Activated CD4-positive, alpha-beta T cell treated with anti-CD3 and anti-CD28 coated beads, Interleukin-2, amount 50 U/mL, for 24 hours (primary cell): ENCODE measurements around the gene NSF.
"Not testable (repeated sequence)": the region's sequence is repeated elsewhere in the genome, so short reads cannot be mapped to it uniquely, and the experiment has no call there.

ENCODE experiments used
- DNase-seq, 2 donors: peaks; one replicate each; pipeline ENCODE4 v3.0.0-alpha.2; 2020; ENCODE audit warnings: low read depth in 1 of 2, low spot score in 1 of 2

The NSF gene

DNA sequence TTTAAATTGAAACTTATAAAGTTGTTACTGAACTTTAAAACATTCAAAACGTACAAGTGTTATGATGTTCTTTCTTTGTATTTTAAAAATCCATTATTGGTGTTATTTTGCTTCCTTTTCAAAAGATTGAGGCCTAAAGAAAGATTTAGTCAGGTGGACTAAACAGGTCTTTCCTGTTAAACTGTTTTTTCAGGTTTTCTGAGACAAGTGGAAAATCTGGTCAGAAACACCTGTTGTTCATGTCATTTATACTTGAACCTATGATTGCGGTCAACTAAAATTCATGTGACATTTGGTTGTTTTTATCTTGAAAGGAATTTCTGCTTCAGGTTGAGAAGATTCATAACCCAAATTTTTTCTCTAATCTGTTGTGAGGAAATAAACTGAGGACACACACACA is 108.5 kb downstream of the NSF start:
- not testable (repeated sequence) for DNase-seq

- DNase-seq, result no peak
These were observed 127.5 kb downstream of the NSF start for GRCh38 chr17:46717999-46718398.

- no peak for DNase-seq
These were observed 129.4 kb downstream of the NSF start for GRCh38 chr17:46719891-46720290.

- DNase-seq, result no peak
These were observed 129.9 kb downstream of the NSF start for GRCh38 chr17:46720408-46720807.

DNA sequence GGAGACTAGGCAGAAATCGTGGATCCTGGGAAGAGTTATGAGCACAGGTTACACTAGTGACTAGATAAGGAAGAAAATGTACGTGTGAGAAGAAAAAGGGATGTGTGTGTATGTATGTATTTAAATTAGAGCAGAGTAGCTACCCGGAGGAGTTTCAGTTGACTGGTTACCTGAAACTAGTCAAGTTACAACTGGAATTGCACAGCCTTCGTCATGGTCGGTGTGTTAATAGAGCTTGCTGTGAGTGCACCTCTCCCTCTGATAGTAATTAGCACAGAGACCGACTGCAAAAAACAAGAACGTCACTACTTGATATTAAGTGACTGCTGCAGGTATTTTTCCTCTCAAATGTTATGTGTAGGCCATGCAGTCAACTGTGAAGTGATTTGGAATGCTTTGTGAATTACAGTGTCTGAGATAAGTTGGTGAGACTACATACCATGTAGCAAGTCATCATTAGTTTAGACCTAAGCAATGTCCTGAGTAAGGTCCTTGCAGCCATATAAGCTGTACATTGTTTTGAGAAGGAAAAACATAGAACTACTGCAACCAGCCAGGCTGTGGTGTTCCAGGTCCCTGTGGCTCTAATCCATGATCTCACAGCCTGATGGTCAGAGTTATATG is 132.3 kb downstream of the NSF start:
- no peak for DNase-seq

DNA sequence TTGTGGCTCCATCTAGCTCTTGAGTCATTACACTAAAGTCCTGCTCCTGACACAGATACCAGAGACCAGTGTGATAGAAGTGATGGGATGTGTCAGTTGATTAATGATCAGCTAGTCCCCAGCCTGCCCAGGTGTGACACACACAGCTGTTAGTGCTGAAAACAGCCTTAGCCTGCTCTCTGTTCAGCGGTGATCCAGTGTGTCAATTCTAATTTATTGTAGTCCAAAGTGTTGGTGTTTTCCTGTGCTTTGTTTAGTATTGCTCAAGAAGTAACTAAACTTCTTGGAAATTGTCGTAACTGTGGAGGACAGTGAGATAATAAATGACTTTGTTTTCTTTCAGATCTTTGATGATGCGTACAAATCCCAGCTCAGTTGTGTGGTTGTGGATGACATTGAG is 135.7 kb downstream of the NSF start:
- no peak for DNase-seq

DNA sequence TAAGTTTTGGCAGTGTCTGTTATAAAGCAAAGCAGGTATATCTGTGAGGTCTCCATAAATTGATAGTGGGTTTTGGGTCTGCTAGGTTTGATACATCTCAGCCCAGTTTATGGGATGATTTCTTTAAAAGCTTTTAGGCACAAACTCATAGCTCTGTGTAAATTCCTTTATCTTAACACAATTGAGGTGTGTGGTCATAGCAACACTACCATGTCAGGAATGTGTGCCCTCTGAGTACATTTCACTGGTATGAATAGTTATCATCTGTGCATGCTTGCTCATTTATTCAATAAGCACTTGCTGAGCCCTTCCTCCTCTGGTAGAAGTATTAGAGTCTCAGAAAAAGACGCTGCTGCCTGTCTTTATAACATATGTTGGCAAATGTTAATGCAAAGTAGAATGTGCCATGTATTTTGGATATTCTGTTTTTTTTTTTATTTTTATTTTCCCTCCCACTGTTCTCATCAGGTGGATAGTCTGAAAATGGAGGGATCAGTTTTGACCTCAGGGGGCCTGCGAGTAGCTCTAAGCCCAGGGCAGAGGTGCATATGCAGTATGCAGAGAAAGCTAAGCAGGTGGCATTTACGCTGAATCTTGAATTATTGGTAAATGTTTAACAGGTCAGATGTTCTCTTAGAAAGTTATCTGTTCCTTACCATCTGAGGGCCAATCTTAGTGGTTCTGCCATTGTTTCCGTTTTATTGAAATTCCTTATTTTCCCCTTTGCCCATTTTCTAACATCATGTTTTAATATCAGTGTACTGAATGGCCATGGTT is 137.3 kb downstream of the NSF start:
- no peak for DNase-seq

GRCh38 chr17:46730026-46730425 is 139.6 kb downstream of the NSF start:
- DNase-seq, result no peak

DNA sequence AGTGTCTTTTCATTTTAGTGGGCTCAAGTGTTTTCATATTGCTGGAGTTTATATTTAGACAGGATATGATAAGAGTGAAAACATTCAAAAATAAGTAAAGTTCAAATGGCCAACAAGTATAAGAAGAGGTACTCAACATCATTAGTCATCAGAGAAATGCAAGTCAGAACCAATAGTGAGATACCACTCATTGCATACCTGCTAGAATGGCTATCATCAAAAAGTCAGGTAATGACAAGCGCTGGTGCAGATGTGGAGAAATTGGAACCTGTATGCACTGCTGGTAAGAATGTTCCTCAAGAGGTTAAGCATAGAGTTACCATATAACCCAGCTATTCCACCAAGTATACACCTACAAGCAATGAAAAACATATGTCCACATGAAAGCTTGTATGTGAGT is 140.2 kb downstream of the NSF start:
- no peak for DNase-seq

DNA sequence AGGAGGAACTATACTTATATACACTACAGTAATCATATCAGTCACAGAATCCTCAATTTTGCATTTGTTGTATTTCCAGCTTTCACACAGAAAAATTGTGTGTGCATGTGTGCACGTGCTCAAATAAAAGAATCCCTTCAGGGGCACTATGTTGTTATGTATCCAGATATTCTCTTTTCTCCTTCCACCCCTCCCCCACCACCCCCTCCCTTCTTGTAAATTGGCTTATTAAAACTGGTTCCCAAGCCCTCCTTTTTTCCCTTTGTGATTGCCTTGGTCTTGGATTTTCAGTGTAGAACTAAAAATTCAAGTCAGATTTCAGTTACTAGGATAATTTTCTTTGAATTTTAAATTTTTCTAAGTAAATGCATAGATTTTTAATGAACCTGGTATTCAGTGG is 141.7 kb downstream of the NSF start:
- DNase-seq, result no peak

DNA sequence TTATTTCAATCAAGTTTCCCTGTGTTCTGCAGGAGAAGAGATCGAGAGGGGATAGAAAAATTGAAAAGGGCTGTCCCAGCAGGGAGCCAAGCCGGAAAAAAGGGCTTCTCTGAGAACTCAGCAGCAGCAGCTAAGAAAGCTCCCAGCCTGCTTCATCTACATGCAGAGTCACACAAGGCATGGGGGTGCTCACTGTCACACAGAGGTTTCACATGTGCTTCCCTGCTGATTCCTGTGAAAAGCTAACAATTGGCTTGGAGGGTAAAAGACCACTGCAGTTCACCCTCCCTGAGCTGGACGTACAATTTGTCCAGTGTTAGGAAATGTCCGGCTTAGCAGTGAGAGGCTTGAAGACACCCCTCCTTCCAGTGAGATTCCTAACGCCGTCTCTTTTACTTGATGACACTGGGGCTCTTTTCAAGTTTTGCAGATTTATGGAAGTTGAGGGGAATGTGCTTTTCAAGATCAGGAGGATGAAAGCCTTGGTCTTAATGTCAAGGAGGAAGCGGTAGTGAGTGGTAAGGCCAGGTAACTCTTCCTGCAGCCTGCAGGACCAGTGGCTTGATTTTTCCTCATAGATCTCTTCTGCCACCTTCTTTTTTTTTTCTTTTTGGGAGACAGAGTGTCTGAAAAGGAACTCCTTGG is 142.4 kb downstream of the NSF start:
- DNase-seq, result no peak

DNA sequence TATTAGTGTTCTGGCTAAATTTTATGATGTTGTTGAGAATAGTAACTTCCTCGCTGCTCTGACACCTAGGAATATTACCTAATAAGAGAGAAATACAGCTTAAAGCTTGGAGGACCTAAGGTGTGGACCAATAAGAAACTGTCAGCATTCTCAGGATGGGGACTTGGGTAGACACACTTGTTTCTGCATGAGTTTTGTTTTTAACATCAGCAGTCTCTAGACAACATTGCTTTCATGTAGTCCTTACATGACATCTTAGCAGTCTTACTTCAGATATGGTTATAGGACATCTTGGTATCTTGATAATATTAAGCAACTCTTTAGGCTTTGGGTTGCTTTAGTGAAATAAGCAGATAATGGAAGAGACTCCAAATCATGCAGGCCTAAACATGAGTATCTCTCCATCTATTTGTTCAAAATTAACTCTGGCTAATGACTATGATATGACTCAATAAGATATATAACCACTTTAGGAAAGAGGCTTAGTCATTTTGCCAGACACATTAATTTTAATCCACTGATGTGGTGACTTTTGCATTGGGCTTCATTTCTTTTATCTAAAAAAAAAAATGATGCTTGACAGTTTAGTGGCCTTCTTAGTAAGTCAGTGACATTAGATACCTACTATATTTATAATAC is 143.5 kb downstream of the NSF start:
- DNase-seq, result no peak

DNA sequence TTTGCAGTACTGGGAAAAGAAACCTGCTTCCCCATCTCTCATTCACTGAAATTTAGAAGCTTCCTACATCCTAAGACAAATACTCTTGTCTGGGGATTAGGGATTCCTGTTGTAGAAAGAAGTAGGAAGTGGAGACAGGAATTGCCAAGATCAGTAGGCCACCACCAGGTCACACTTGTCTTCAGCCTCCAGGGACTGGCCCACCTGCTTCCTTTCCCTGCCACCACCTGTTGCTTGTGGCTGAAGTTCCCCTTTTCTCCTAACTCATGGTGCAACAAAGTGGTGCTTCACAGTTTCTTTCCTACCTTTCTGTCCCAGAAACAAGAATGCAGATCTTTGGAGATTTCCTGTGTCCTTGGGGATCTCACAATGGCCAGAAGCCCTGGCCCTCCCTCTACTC is 145.6 kb downstream of the NSF start:
- no peak for DNase-seq

DNA sequence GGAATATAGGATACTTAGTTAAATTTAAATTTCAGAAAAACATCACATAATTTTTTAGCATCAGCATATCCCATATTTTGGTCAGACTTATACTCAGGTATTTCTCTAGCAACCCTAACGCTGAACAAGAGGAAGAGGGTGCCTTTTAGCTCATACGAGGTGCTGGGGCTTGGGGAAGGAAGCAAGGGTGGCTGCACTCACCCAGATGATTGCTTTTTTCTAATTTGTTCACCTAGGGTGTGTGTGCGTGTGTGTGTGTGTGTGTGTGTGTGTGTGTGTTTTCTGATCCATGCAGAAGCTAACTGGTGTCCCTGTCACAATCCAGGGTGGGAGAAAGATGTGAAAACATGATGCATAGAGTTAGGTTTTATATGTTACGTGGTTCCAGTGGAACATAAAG is 146.9 kb downstream of the NSF start:
- DNase-seq, result no peak

DNA sequence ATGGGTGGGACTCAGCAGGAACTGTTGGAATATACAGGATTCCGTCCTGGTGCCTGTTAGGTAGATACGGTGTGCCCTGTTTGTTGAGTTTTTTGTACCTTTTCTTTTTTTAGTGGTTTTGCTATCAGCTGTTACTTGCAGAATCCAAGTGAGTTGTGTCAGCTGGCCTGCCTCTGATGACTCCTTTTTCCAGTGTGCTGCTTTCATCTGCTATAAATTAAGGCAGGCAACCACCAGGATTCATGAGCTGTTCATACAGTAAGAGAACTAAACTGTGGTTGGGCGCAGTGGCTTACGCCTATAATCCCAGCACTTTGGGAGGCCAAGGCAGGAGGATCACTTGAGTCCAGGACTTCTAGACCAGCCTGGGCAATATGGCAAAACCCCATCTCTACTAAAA is 148.1 kb downstream of the NSF start:
- DNase-seq, result no peak

DNA sequence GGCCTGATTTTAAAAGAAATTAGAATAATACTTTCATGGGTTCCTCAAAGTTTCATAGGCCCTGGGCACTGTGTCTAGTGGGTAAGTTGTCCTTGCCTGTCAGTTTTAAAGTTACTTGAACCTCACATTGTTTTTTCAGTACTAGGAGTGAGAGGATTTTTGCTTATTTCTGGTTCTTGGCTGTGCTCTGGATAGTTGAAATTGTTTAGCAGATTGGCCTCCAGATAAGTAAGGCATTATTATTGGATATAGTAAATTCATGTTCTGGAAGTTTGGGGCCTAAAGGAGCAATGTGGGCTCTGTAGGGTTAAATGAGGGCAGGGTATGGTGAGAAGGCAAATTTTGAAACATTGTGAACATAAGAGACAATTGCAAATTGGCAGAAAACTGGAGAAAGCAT is 149.5 kb downstream of the NSF start:
- DNase-seq, result no peak

GRCh38 chr17:46741122-46741730 is 150.8 kb downstream of the NSF start:
- DNase-seq, result no peak

DNA sequence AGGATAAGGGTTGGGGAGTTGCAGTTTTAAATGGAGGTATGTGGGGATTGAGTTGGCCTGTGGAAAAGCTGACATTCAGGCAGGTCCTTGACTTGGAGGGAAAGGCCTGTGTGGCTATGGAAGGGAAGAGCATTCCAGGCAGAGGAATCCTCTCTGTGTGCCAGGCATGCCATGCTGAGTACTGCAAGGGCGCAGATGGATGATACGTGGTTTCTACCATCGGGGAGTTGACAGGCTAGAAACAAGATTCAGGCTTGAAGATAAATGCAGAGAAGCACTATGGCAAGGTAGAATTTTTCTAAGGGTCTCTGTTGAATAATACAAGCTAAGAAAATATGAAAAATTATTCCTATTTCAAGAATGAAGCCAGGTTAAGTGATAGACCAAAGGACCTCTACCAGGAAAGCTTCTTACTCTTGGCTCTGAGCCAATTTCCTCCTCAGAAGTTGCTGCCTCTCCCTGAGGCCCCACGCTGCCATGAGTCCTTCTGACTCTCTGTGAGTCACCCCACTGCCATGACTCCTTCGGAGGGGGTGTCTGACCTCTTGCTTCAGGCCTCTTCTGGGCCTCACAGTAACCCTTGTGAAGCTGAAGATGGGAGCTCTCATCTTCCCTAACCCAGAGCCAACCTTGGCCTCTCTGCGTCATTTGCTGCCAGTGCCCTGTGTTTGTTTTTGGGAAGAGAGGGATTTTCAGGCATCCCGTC is 152.2 kb downstream of the NSF start:
- DNase-seq, result no peak

DNA sequence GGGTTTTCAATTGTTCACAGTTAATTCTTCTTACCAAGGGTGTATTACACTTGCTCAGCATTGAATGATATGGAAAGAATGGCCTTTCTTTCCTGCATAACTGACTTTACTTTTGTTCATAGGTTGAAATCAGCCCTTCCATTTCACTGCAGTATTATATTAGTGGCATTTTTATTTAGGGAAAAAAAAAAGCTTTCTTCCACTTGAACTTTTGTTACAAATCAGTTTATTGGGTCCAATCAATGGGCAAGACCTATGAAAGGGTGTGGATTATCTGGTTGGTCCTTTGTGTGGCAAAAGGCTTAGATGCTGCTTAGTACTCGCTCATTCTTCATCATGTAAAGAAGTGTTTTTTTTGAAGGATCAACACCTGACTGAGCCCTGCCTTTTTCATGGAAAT is 154.0 kb downstream of the NSF start:
- DNase-seq, result no peak

DNA sequence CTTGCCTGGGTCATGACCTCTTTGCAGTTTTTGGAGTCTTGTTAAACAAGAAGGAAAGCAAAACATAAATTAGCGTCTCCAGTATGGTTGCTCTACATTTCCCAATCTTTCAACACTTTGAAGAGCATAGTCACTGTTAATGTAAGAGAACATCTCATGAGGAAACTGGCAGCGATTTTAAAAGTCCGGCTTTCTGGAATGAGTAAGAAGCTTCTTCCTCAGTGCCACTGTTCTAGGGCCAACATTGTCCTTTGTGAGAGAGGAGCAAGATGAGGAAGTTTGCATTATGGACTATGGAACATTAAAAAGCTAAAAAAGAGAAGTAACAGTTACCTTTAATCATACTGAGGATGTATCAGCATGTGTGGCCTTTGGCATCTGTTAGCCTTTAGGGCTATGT is 154.9 kb downstream of the NSF start:
- no peak for DNase-seq

DNA sequence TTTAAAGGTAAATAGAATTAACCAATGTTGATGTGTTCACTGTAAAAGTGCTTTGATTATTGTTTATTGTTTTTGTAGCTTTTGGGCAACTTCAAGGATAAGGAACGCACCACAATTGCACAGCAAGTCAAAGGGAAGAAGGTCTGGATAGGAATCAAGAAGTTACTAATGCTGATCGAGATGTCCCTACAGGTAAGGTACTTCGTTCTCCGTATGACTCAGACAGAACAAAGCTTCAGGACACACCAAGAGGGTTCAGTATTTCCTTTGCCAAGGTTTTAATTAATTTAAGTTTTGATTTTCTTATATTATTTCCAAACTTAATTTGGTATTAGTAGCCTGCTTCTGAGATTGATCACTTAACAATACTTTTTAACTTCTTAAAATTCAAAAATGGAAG is 161.0 kb downstream of the NSF start:
- DNase-seq, result no peak
